Neural crest cell (in vitro differentiated cells): ENCODE measurements around the gene SESN1. TPM values are rescaled to one million over a fixed set of nuclear protein-coding genes. Genes with fewer than 3 reads are reported as not detected.
A peak's percentile ranks its signal among the peaks of the same experiment; 100 is the strongest.
"Not testable (repeated sequence)": the region's sequence is repeated elsewhere in the genome, so short reads cannot be mapped to it uniquely, and the experiment has no call there.

Experiments used
- DNase-seq: peaks from one replicate; pipeline ENCODE4 v3.0.0; 2021; ENCODE audit warnings: low read depth, mixed read lengths, low spot score
- H3K27ac Mint-ChIP-seq: one replicate; pipeline ENCODE4 v1.8.0; 2021; ENCODE audit warnings: mild to moderate bottlenecking, mixed read lengths; ENCODE audit not compliant: unreplicated experiment
- H3K27me3 Mint-ChIP-seq: 2 replicates; pipeline ENCODE4 v1.8.0; 2021; ENCODE audit warnings: low read depth, mild to moderate bottlenecking, mixed read lengths
- H3K36me3 Mint-ChIP-seq: 2 replicates; pipeline ENCODE4 v1.8.0; 2021; ENCODE audit warnings: low read depth, mild to moderate bottlenecking, mixed read lengths
- H3K4me1 Mint-ChIP-seq: 2 replicates; pipeline ENCODE4 v1.8.0; 2021; ENCODE audit warnings: mixed read lengths
- H3K4me3 Mint-ChIP-seq: one replicate; pipeline ENCODE4 v1.8.0; 2021; ENCODE audit warnings: mild to moderate bottlenecking, mixed read lengths
- H3K9me3 Mint-ChIP-seq: 2 replicates; pipeline ENCODE4 v1.8.0; 2021; ENCODE audit warnings: mixed read lengths
- long read RNA-seq: library from polyadenylated mRNA; unstranded; transcript quantifications from one replicate; pipeline ENCODE4 v2.0.0, GENCODE V29; 2020
- total RNA-seq: library from RNA; stranded (reverse); gene quantifications from 2 replicates; pipeline ENCODE4 v1.2.1, GENCODE V29; 2021
- TF ChIP-seq, protein P1 (sequence below): fragments of 200-600 bp; sonication (generic); conservative IDR thresholded peaks from 2 replicates; pipeline ENCODE4 v1.5.0; 2021; ENCODE audit warnings: antibody characterized with exemption, mild to moderate bottlenecking

Gene SESN1
- total RNA-seq, result 11.5 and 12.0 TPM in 2 replicates
- long read RNA-seq, transcript SESN1-202 (10 exons, 2,676 nt), result major isoform, 26 of 33 reads
- long read RNA-seq, partial matches to known transcripts, result 6 of 33 reads
- long read RNA-seq, other reads (novel, unspliced or antisense), result 1 of 33 reads

DNA sequence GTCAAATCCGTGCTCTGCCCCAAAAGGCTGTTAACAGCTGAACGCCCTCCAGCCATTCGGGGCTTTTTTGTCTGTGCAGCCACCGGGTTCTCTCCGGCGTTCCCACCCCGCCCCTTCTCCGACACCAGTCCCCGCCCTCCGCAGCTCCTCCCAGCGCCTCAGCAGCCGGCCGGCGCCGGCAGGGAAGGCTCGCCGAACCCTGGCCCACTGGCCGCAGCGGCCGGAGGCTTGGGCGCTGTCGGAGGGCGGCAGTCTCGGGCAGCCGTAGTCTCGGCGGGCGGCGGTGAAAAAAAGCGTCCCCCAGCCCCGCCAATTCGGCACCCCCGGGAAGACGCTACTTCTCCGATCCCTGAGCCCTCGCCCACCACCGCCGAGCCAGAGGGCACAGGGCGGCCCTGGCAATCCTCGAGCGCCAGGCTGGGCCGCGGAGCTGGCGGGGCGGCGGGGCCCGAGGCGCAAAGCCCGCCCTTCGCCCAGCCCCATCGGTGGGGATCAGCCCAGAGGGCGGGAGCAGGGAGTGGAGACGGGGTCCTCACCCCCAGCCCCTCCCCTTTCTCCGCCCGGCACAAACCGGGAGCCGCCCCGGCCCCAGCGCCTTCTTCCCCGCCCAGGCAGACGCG is at the start of gene SESN1:
Gene SESN1 (minus strand): TSS at position 431 of the 620 bp plus-strand sequence. CDS start 773 bp downstream, outside the sequence.
- Mint-ChIP-seq H3K9me3 (no peaks in the 10 kb centered on the region), H3K27me3 (no peaks in the 10 kb centered on the region), H3K27ac (peak within 1 kb of the TSS; percentile 99), H3K36me3 (no peaks in the 10 kb centered on the region), H3K4me1 (peaks cover 69% of the 10 kb centered on the region), H3K4me3 (peak within 1 kb of the TSS; percentile 99)
- TF ChIP-seq, protein P1, sequence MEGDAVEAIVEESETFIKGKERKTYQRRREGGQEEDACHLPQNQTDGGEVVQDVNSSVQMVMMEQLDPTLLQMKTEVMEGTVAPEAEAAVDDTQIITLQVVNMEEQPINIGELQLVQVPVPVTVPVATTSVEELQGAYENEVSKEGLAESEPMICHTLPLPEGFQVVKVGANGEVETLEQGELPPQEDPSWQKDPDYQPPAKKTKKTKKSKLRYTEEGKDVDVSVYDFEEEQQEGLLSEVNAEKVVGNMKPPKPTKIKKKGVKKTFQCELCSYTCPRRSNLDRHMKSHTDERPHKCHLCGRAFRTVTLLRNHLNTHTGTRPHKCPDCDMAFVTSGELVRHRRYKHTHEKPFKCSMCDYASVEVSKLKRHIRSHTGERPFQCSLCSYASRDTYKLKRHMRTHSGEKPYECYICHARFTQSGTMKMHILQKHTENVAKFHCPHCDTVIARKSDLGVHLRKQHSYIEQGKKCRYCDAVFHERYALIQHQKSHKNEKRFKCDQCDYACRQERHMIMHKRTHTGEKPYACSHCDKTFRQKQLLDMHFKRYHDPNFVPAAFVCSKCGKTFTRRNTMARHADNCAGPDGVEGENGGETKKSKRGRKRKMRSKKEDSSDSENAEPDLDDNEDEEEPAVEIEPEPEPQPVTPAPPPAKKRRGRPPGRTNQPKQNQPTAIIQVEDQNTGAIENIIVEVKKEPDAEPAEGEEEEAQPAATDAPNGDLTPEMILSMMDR, result no peak
- DNase-seq, result peak; percentile 81

DNA sequence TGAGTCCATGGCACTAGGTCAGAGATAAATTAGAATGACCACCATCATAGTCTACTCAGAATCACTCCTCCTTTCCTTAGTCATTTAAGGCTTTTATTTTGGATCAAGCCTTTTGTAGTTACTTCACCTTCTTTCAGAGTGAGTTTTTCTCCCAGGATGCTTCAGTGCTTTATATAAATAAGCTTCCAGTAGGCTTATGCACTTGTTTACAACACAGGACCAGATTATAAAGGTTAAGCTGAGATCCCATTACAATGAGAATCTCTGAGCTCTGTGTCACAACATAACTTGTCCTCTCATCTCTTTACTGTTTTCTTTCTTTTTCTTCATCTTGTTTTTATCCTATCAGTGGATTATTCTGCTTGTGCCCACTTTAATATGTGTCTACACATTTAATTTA is 48.5 kb upstream of the SESN1 start:
- peaks cover 3% of the 10 kb centered on the region for H3K9me3 Mint-ChIP-seq
- peaks cover 20% of the 10 kb centered on the region for H3K36me3 Mint-ChIP-seq
- no peak for DNase-seq
- no peaks in the 10 kb centered on the region for H3K4me1 Mint-ChIP-seq
- TF ChIP-seq, protein P1, result no peak
- H3K27me3 Mint-ChIP-seq, result no peaks in the 10 kb centered on the region
- H3K27ac Mint-ChIP-seq, result no peak overlapping the region
- no peak overlapping the region for H3K4me3 Mint-ChIP-seq

DNA sequence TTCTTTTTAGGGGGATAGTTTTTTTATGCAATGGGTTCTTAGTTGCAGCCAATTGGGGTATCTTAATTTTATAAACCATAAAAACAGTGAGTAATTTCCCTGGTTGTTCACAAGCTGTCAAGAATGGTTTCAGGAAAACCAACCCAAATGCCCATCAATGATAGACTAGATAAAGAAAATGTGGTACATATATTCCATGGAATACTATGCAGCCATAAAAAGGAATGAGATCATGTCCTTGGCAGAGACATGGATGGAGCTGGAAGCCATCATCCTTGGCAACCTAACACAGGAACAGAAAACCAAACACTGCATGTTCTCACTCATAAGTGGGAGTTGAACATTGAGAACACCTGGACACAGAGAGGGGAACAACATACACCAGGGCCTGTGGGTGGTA is 47.4 kb upstream of the SESN1 start:
- H3K4me1 Mint-ChIP-seq, DNase-seq, H3K27me3 Mint-ChIP-seq, H3K27ac Mint-ChIP-seq, H3K4me3 Mint-ChIP-seq, H3K9me3 Mint-ChIP-seq: not testable (repeated sequence)
- peaks cover 21% of the 10 kb centered on the region for H3K36me3 Mint-ChIP-seq

DNA sequence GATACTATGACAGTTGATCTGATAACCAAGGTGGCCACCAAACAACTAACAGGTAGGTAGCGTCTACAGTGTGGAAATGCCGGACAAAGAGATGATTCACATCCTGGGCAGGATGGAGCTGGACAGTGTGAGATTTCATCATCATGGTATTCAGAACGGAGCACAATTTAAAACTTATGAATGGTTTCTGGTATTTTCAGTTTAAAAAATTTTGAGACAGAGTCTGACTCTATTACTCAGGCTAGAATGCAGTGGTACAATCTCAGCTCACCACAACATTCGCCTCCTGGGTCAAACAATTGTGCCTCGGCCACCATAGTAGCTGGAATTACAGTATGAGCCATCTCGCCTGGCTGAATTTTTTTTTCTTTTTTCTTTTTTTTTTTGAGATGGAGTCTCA is 44.5 kb upstream of the SESN1 start:
- H3K4me3 Mint-ChIP-seq, result no peak overlapping the region
- no peaks in the 10 kb centered on the region for H3K4me1 Mint-ChIP-seq
- H3K27ac Mint-ChIP-seq, result no peak overlapping the region
- TF ChIP-seq, protein P1, result no peak
- H3K27me3 Mint-ChIP-seq, result no peaks in the 10 kb centered on the region
- DNase-seq, result no peak
- H3K9me3 Mint-ChIP-seq, result peaks cover 3% of the 10 kb centered on the region
- peaks cover 23% of the 10 kb centered on the region for H3K36me3 Mint-ChIP-seq

- H3K4me1 Mint-ChIP-seq, H3K9me3 Mint-ChIP-seq, H3K27ac Mint-ChIP-seq: not testable (repeated sequence)
Observed at GRCh38 chr6:109136530-109136929, 41.9 kb upstream of the SESN1 start.

GRCh38 chr6:109136039-109136438 is 41.4 kb upstream of the SESN1 start:
- H3K4me3 Mint-ChIP-seq, H3K4me1 Mint-ChIP-seq, DNase-seq, H3K27me3 Mint-ChIP-seq, H3K9me3 Mint-ChIP-seq, H3K27ac Mint-ChIP-seq: not testable (repeated sequence)
- peaks cover 25% of the 10 kb centered on the region for H3K36me3 Mint-ChIP-seq

More at GRCh38 chr6:109136530-109136929, 41.9 kb upstream of the SESN1 start:
- H3K27me3 Mint-ChIP-seq, H3K4me3 Mint-ChIP-seq, DNase-seq: not testable (repeated sequence)
- peaks cover 26% of the 10 kb centered on the region for H3K36me3 Mint-ChIP-seq

DNA sequence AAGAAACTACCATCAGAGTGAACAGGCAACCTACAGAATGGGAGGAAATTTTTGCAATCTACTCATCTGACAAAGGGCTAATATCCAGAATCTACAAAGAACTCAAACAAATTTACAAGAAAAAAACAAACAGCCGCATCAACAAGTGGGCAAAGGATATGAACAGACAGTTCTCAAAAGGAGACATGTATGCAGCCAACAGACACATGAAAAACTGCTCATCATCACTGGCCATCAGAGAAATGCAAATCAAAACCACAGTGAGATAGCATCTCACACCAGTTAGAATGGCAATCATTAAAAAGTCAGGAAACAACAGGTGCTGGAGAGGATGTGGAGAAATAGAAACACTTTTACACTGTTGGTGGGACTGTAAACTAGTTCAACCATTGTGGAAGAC is 41.0 kb upstream of the SESN1 start:
- not testable (repeated sequence) for H3K27ac Mint-ChIP-seq, H3K9me3 Mint-ChIP-seq, H3K4me3 Mint-ChIP-seq, H3K4me1 Mint-ChIP-seq, H3K27me3 Mint-ChIP-seq, DNase-seq
- peaks cover 23% of the 10 kb centered on the region for H3K36me3 Mint-ChIP-seq
